DMS53 treated with DMSO at 0.1 percent for 48 hours (cell line): ENCODE measurements around the gene PGLYRP2.

Experiments used
- DNase-seq: peaks from one replicate; lab custom pipeline; 2025; ENCODE audit not compliant: unreplicated experiment; lab: John Stamatoyannopoulos, UW

The PGLYRP2 gene

DNA sequence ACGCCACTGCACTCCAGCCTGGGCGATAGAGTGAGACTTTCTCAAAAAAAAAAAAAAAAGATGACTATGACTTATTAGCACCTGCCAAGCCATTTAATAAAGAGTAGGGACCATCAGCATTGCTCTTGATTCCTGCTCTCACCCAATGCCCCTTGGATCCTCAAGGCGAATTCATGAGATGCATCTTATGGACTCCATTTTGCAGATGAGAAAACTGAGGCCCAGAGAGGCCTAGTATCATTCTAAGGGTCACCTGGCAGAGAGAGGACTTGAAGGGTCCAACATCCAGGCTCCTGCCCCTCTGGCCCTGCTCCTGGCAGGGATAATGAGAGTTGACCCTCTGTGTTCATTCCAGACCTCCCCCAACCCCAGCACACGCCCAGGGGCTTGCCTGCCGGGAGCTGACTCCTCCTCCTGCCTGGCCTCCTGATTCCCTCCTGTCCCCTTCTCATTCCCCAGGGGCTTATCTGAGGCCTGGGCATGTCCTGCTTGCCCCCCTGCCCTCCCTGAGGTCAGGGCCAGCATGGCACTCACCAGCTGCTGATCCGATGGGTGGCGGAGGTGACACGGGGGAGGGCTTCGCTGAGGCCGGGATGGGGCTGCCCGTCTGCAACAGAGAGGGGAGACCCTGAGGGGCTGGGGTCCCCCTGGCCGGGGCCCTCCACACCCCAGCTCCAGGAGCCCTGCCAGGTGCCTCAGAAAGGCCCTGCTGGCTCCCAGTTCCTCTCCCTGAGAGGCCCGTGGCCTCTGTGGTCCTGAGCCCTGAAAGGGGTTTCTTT, 37.0 kb downstream of the PGLYRP2 start:
- DNase-seq = no peak

GRCh38 chr19:15441317-15441716, 38.0 kb downstream of the PGLYRP2 start:
- DNase-seq = no peak

DNA sequence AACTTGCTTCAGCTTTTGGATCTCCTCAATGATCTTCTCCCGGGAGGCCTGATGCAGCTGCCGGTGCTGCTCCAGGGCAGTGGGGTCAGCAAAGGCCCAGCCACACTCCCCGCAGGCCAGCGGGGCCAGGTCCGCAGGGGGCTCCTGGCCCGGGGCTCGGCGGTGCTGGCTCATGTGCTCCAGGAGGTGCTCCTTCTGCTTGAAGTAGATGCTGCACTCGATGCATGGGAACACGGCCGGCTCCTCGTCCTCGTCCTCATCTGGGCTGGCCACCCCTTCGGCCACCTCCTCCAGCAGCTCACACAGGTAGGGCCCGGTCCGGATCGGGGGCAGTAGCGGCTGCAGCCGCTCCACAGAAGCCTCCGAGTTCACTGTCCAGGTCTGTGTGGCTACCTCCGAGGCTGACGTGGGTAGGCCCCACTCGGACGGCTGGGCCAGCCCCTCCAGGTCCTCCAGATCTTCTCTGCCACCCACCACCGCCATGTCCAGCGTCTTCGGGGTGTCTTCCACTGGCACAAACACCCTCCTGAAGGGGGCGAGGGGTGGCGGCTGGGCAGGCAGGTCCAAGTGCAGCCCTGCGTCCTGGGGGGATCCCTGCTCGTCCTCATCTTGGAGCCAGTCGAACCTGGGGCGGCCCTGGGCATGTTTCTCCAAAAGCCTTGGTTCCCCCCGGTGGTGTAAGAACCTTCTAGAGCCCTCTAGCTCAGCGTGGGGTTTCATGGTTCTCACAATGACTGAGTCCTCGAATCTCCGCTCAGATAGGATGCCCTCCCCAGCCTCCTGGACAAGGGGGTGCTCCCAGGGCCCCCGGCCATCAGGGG, 39.3 kb downstream of the PGLYRP2 start:
- no peak for DNase-seq

- no peak for DNase-seq
These were observed 40.1 kb downstream of the PGLYRP2 start for GRCh38 chr19:15439078-15439799.

- DNase-seq = no peak
These were observed 40.7 kb downstream of the PGLYRP2 start for GRCh38 chr19:15438577-15438976.

GRCh38 chr19:15438124-15438496, 41.2 kb downstream of the PGLYRP2 start:
- DNase-seq = no peak

- no peak for DNase-seq
These were observed 41.8 kb downstream of the PGLYRP2 start for GRCh38 chr19:15437355-15438123.

- no peak for DNase-seq
These were observed 42.5 kb downstream of the PGLYRP2 start for GRCh38 chr19:15436826-15437110.

DNA sequence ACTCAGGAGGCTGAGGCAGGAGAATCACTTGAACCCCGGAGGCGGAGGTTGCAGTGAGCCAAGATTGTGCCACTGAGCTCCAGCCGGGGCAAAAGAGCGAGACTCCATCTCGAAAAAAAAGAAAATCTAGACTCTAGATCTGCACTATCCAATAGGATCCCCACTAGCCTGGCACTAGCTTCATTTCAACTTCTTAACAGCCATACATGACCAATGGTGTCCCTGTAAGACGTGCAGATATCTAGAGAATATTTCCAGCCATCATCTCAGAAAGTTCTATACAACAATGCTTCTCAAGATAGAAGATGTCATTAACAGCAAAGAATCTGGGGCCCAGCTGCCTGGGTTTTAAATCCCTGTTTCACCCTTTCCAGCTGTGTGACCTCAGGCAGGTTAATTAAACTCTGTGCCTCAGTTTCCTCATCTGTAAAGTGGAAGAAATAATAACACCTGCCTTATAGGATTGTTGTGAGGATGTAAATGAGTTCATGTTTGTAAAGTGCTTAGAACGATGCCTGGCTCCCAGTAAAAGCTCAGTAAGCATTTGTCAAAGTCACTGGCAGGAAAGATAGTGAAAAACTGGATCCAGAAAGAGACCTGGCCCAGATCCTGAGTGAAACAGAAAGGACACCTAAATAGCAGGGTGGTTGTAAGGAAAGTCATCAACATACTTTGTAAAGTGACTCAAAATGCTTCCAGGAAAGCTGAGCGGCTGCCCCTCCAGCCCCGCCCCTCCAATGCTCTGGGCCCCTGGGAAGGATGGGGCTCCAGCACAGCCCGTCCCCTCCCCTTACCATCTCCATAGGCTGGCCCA, 43.1 kb downstream of the PGLYRP2 start:
- no peak for DNase-seq

GRCh38 chr19:15433519-15434069, 45.7 kb downstream of the PGLYRP2 start:
- DNase-seq = no peak

DNA sequence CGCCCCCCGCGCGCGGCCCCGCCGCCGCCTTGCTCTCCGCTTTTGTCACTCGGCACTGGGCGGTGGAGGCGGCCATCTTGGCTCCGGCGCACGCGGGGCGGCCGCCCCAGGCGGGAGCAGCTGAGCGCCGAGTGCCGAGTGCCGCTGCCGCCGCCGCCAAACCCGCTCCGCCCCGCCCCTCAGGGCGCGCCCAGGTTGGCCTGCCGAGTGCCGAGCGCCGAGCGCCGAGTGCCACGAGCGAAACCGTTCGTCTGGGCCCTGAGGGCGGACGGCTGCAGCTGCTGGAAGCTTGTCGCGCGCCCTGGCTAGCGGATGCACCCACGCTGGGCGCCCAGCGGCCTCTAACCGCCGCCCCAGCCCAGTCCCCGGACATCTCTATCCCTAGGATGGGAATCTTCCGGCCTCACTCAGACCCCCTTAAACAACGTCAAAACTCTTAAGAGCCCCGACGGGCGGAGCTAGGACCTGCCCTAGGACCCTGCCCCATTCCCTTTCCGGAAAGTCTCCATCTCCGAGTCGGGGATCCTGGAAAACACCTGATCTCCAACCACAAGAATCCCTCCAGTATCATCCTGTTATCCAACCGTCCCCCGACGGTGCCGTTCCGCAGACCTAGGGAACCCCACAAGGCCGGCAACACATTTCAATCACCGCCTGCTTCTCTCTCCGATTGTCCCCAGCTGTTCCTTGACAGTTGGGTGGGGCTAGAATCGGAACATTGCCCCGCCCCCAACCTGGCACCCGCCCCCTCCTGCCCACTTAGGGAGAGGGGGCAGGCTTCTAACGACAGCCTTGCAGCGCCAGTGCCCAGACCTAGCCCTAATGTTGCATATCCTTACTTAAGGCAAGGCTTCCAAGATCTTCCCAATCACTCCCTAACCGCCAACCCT, 46.4 kb downstream of the PGLYRP2 start:
- DNase-seq = peak; percentile 68

GRCh38 chr19:15432018-15432494, 47.2 kb downstream of the PGLYRP2 start:
- no peak for DNase-seq

DNA sequence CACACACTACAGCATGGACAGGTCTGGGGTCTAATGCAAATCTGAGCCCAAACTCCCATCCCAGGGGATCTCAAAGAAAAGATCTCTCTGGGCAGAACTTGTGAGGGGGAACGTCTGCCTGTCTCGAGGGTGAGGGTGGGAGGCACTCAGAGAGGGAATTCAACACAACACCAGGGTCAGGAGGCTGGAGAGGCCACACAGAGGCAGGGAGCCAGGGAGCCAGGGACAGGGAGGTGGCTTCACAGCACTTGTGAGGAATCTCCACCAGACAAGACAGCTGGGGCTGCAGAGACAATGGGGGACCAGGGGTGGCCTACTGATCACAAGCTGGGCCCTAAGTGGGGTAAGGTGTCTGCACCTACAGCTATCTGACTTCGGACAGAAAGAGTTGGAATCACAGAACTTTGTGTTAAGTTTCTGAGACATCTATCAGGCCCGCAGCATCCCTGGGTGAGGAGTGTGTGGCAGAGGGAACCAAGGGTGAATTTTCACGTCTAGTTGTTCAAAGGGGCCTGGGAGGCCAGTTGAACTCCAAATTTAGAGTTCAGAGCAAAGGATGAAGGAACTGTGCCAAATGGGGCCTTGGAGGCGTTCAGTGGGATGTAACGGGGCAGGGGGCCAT, 47.8 kb downstream of the PGLYRP2 start:
- no peak for DNase-seq

DNA sequence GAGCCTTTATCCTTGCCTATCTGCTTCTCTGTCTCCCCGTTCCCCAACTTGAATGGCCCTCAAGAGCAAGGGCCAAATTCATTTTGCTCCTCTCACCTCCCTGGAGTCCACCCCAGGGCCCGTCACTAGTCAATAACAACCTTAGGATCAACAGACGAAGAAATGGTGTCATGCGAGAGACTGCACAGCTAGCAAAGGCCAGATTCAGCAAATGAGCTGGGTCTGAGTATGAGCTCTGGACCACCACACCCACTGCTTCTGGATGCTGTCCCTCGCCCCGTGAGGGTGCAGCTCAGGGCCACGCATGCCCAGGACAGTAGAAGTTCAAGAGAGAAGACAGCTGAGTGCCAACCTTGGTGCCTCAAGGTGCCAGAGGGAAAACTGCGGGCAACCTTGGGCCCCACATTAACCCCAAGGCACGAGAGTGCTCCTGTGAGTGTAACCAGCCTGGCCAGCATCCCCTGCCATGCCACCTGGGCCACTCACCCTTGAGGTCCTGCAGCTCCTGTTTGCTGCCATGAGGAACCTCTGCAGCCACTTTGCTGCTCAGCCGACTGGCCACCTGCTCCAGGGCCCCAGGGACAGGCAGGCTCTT, 48.7 kb downstream of the PGLYRP2 start:
- no peak for DNase-seq

DNA sequence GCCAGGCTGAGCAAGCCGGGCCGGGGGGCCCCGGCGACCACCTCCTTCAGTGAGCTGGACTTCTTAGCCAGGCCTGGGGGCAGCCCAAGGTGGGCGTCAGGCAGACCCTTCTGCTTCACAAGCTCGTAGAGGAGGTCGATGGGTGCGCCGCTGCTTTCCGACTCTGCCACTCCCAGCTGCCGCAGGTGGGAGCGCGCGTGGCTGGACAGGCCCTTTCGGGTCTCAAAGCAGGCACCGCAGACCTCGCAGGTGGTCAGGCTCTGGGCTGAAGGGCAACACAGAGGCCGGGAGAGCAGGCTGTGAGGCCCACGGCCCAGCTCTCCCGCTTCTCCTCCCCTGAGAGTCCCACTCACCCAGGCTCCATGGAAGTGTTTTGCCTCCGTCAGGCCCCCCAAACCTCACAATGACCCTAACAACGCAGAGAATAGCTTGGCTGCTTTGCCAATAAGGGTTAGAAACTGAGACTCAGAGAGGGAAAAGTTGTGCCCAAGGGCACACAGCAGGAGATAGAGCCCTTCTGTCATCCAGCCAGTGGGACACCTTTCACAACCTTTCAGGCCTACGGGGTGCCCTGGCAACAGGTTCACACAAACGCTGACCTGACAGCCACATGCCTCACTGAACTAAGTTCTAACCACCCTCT, 49.4 kb downstream of the PGLYRP2 start:
- DNase-seq = no peak

DNA sequence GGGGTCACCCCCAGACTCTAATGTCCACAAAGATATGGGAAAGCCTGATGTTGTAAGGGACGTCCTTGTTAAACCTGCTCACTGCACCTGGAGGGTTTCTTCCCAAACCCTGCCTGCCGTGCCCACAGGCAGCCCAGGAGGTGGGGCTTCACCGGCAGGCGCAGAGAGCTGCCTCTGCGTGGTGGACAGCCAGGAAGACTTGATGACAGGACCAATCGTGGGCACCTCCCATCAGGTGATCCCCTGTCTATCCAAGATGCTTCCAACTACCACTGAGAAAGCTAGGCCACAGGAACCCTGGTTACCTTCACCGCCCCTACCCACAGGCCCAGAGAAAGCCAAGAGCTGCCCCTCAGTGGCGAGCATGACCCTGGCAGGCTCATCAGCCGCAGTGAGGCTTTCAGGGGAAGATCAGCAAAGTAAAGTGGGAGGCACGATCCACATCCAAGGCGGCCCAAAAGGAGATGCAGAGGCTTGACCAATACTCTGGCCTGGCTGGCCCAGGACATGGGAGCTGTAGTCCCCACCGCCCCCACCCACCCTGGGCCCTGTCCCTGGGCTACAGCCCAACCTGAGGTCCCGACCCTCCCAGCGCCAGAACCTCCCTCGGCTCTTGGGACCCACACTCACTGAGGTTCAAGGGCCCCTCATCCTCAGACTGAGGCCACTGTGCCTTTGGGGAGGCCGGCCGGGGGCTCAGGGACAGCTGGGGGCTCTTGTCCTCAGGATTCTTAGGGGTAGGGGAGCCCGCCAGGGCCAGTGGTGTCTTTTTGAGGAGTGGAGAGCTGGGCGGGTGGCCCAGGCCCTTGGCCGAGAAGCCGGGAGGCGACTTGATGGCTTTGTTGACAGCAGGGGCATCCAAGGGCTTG, 50.1 kb downstream of the PGLYRP2 start:
- DNase-seq = no peak
